Epithelial cell of esophagus (primary cell): ENCODE measurements around the gene PKD2.
A peak's percentile ranks its signal among the peaks of the same experiment; 100 is the strongest.

Experiments
- DNase-seq: peaks from one replicate; pipeline ENCODE4 v3.0.0; 2010; ENCODE audit warnings: low read depth
- H3K4me3 ChIP-seq: 2 replicates; pipeline ENCODE4 v1.5.1; 2011; ENCODE audit warnings: mild to moderate bottlenecking, low read length, control low read depth
- TF ChIP-seq, protein P1 (sequence below): IDR thresholded peaks from 2 replicates; pipeline ENCODE4 v1.5.1; 2011; ENCODE audit warnings: low read depth, mild to moderate bottlenecking, low read length, control low read depth, inconsistent platforms; ENCODE audit not compliant: insufficient read depth; ENCODE audit errors: missing control alignments

Gene PKD2

DNA sequence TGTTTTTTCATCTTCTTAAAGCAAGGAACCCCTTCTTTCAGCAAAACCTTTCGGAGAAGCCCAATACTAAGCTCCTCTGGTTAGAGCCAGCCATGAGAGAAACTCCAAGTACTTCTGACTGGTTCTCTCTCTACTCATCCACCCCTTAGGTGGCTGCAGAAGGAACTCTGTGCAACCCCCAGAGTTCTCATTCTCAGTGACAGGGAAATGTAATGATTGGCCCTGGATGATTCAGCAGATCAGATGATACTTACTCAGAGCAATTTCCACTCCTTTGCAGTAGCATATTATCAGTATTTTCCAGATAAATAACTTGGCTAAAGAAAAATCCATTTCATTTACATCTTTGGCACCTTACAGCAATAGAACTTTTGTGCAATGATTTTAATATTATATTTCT lies 28.8 kb upstream of the PKD2 start:
- no peak overlapping the region for H3K4me3 ChIP-seq
- TF ChIP-seq, protein P1, sequence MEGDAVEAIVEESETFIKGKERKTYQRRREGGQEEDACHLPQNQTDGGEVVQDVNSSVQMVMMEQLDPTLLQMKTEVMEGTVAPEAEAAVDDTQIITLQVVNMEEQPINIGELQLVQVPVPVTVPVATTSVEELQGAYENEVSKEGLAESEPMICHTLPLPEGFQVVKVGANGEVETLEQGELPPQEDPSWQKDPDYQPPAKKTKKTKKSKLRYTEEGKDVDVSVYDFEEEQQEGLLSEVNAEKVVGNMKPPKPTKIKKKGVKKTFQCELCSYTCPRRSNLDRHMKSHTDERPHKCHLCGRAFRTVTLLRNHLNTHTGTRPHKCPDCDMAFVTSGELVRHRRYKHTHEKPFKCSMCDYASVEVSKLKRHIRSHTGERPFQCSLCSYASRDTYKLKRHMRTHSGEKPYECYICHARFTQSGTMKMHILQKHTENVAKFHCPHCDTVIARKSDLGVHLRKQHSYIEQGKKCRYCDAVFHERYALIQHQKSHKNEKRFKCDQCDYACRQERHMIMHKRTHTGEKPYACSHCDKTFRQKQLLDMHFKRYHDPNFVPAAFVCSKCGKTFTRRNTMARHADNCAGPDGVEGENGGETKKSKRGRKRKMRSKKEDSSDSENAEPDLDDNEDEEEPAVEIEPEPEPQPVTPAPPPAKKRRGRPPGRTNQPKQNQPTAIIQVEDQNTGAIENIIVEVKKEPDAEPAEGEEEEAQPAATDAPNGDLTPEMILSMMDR = no peak
- peak; percentile 39 for DNase-seq

DNA sequence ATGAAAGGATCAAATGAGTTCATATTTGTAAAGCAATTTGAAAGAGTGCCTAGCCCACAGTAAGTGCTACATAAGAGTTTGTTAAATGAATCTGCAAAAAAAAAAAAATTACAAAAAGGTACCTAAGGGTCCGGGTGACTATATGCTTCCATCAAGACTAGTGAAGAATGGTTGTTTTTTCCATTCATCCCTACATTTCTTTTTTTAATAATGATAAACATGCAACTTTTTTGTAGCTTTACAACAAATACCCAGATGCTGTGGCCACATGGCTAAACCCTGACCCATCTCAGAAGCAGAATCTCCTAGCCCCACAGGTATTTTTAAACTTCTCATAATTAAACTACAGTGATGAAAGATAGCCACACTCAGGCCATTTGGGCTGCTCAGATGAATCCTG lies 27.6 kb upstream of the PKD2 start:
- TF ChIP-seq, protein P1 = no peak
- H3K4me3 ChIP-seq = no peak overlapping the region
- DNase-seq = no peak

DNA sequence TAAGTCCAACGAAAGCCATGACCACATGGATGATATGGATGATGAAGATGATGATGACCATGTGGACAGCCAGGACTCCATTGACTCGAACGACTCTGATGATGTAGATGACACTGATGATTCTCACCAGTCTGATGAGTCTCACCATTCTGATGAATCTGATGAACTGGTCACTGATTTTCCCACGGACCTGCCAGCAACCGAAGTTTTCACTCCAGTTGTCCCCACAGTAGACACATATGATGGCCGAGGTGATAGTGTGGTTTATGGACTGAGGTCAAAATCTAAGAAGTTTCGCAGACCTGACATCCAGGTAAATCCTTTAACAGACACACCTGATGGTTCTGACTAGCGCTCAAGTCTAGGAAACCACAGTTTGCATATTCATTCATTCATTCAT lies 25.9 kb upstream of the PKD2 start:
- DNase-seq = no peak
- TF ChIP-seq, protein P1 = no peak
- H3K4me3 ChIP-seq = no peak overlapping the region

DNA sequence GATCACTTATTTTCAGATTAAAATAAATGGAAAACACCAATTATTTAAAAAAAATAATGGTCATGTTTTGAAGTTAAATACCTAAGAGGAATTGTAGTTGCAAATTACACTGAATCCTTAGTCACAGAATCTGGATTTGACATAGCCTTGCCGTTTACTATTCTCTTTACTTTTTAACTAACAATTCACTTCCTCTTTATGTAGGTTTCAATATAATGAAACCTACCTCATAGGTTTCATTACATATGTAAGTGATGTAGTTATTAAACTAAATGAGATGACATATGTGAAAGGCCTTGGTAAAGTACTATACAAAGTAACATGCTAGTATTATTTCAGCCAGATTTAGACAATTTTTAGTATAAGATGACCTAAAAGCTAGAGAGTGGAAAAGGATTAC lies 25.4 kb upstream of the PKD2 start:
- TF ChIP-seq, protein P1 = no peak
- no peak overlapping the region for H3K4me3 ChIP-seq
- DNase-seq = no peak

DNA sequence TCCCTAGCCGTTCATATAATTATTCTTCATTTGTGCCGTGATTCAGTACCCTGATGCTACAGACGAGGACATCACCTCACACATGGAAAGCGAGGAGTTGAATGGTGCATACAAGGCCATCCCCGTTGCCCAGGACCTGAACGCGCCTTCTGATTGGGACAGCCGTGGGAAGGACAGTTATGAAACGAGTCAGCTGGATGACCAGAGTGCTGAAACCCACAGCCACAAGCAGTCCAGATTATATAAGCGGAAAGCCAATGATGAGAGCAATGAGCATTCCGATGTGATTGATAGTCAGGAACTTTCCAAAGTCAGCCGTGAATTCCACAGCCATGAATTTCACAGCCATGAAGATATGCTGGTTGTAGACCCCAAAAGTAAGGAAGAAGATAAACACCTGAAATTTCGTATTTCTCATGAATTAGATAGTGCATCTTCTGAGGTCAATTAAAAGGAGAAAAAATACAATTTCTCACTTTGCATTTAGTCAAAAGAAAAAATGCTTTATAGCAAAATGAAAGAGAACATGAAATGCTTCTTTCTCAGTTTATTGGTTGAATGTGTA lies 24.9 kb upstream of the PKD2 start:
- TF ChIP-seq, protein P1 = no peak
- DNase-seq = no peak
- no peak overlapping the region for H3K4me3 ChIP-seq

DNA sequence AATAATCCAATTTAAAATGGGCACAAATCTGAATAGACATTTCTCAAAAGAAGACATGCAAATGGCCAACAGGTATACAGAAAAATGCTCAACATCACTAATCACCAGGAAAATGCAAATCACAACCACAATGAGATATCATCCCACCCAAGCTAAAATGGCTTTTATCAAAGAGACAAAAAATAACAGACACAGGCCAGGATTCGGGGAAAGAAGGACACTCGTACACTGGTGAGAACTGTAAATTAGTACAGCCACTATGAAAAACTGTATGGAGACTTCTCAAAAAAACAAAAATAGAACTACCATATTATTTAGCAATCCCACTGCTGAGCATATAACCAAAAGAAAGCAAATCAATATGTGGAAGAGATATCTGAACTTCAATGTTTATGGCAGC lies 23.4 kb upstream of the PKD2 start:
- no peak for DNase-seq
- TF ChIP-seq, protein P1 = no peak
- H3K4me3 ChIP-seq = no peak overlapping the region
